Breast epithelium (tissue), 3 donors: Measurements from ENCODE around the gene IGF2BP2.

ENCODE experiments used
- CTCF ChIP-seq, 3 donors: fragments of 450-650 bp; IDR thresholded peaks; one replicate each; pipeline ENCODE4 v1.5.1; 2016 to 2017; ENCODE audit warnings: antibody characterized with exemption in 3 of 3, mild to moderate bottlenecking in 3 of 3, moderate library complexity in 3 of 3
- POLR2A ChIP-seq: fragments of 450-650 bp; IDR thresholded peaks from one replicate; pipeline ENCODE4 v1.6.1; 2016; ENCODE audit warnings: antibody characterized with exemption, mild to moderate bottlenecking, moderate library complexity

GRCh38 chr3:185630182-185630622 lies 194.6 kb downstream of the IGF2BP2 start:
- TF ChIP-seq CTCF (IDR thresholded peaks at IDR 0.05) (no peak), POLR2A (no peak)
